ENCODE results near the gene BLTP3A. TPM values are rescaled to one million over a fixed set of nuclear protein-coding genes. Genes with fewer than 3 reads are reported as not detected.
"Not testable (repeated sequence)": the region's sequence is repeated elsewhere in the genome, so short reads cannot be mapped to it uniquely, and the experiment has no call there.

The BLTP3A gene
- polyA plus RNA-seq, 1 of the 3 experiments (the other 2 are of a cell fraction): 3.1 TPM

DNA sequence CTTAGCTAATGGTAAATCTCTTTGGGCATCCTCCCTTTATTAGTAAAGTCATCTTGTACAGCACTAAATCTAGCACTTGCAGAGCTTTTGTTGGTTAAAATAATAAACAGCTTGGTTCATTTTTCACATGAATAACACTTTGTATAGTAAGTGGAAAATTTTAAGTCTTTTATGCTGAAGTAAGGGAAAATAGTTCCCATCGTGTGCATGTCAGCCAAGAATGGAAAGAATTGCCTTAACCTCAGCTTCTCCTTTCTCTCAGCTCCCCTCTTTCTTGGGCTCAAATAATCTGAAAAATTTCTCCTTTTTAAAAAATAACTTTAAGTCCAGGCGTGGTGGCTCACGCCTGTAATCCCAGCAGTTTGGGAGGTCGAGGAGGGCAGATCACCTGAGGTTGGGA is 18.0 kb upstream of the BLTP3A start:
- Histone ChIP-seq H3K9ac (no peak overlapping the region), H3K27ac (ENCODE audit: low read depth in 2 of 2, low read length in 1 of 2) (no peak overlapping the region), H3K4me3 (ENCODE audit: low read depth in 2 of 2, low read length in 1 of 2) (no peak overlapping the region), H3K9me3 (no peaks in the 10 kb centered on the region), H3K36me3 (replicated peaks in 1 of 2; ENCODE audit: control insufficient read depth in 1 of 2, insufficient read depth in 2 of 2, low read length in 1 of 2) (peaks cover 38 to 40% of the 10 kb centered on the region in 2 experiments), H3K79me2 (ENCODE audit: insufficient read depth) (peaks cover 5% of the 10 kb centered on the region), H4K20me1 (ENCODE audit: insufficient read depth) (no peaks in the 10 kb centered on the region), H3K9me2 (no peaks in the 10 kb centered on the region), H3K27me3 (ENCODE audit: insufficient read depth) (no peaks in the 10 kb centered on the region), H2AFZ (ENCODE audit: low read depth) (no peak overlapping the region), H3K4me1 (ENCODE audit: control insufficient read depth in 1 of 2, insufficient read depth in 2 of 2, low read depth in 1 of 2, low read length in 1 of 2) (no peaks in the 10 kb centered on the region), H3K4me2 (no peak overlapping the region), H3F3A (replicated peaks; ENCODE audit: insufficient read depth) (peaks cover 14% of the 10 kb centered on the region)
- no peak for TF ChIP-seq POLR2AphosphoS5 (IDR thresholded peaks at IDR 0.05; ENCODE audit: low read depth, low read length)
- TF ChIP-seq RAD21 (IDR thresholded peaks at IDR 0.05; ENCODE audit: low read length): no peak
- no peak for TF ChIP-seq YY1 (IDR thresholded peaks at IDR 0.05; ENCODE audit: low read depth)
- no peak for TF ChIP-seq FOXM1 (IDR thresholded peaks at IDR 0.05; ENCODE audit: low read depth)
- no peak for TF ChIP-seq JUND (IDR thresholded peaks at IDR 0.05)
- TF ChIP-seq, protein P1, sequence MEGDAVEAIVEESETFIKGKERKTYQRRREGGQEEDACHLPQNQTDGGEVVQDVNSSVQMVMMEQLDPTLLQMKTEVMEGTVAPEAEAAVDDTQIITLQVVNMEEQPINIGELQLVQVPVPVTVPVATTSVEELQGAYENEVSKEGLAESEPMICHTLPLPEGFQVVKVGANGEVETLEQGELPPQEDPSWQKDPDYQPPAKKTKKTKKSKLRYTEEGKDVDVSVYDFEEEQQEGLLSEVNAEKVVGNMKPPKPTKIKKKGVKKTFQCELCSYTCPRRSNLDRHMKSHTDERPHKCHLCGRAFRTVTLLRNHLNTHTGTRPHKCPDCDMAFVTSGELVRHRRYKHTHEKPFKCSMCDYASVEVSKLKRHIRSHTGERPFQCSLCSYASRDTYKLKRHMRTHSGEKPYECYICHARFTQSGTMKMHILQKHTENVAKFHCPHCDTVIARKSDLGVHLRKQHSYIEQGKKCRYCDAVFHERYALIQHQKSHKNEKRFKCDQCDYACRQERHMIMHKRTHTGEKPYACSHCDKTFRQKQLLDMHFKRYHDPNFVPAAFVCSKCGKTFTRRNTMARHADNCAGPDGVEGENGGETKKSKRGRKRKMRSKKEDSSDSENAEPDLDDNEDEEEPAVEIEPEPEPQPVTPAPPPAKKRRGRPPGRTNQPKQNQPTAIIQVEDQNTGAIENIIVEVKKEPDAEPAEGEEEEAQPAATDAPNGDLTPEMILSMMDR (IDR thresholded peaks at IDR 0.05): no peak
- 98% methylated on average over 4 of the region's 4 CpGs for WGBS (ENCODE audit: low lambda C conversion rate)
- POLR2A ChIA-PET: no interaction called here
- CTCF ChIA-PET: no interaction called here
- no peak for DNase-seq

DNA sequence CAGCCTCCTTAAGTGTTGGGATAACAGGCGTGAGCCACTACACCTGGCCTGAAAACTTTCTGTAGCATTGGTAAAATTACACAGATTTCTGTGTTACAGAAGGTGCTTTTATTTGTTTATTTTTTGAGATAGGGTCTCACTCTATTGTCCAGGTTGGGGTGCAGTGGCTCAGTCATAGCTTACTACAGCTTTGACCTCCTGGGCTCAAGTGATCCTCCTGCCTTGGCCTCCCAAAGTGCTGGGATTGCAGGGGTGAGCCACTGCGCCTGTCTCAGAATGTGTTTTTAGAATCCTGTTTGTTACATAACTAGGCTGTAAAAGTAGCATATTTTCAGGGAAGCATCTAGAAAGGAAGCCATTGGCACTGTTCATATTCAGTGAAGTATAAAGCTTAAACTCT is 16.9 kb upstream of the BLTP3A start:
- Histone ChIP-seq H3K9me3 (no peaks in the 10 kb centered on the region), H2AFZ (ENCODE audit: low read depth) (no peak overlapping the region), H3K79me2 (ENCODE audit: insufficient read depth) (peaks cover 5% of the 10 kb centered on the region), H3K27me3 (ENCODE audit: insufficient read depth) (no peaks in the 10 kb centered on the region), H3K9ac (no peak overlapping the region), H3F3A (replicated peaks; ENCODE audit: insufficient read depth) (peaks cover 9% of the 10 kb centered on the region), H4K20me1 (ENCODE audit: insufficient read depth) (no peaks in the 10 kb centered on the region), H3K9me2 (no peaks in the 10 kb centered on the region), H3K4me2 (no peak overlapping the region), H3K4me1 (ENCODE audit: control insufficient read depth in 1 of 2, insufficient read depth in 2 of 2, low read depth in 1 of 2, low read length in 1 of 2) (no peaks in the 10 kb centered on the region), H3K4me3 (ENCODE audit: low read depth in 2 of 2, low read length in 1 of 2) (no peak overlapping the region), H3K27ac (ENCODE audit: low read depth in 2 of 2, low read length in 1 of 2) (no peak overlapping the region), H3K36me3 (replicated peaks in 1 of 2; ENCODE audit: control insufficient read depth in 1 of 2, insufficient read depth in 2 of 2, low read length in 1 of 2) (peaks cover 31 to 35% of the 10 kb centered on the region in 2 experiments)
- no peak for DNase-seq
- WGBS (ENCODE audit: low lambda C conversion rate): 100% methylated on average over 2 of the region's 2 CpGs
- TF ChIP-seq CHD2 (IDR thresholded peaks at IDR 0.05; ENCODE audit: low read length, partially characterized antibody): no peak
- TF ChIP-seq MEF2A (IDR thresholded peaks at IDR 0.05; ENCODE audit: borderline replicate concordance, low read depth): no peak
- TF ChIP-seq, protein P2, sequence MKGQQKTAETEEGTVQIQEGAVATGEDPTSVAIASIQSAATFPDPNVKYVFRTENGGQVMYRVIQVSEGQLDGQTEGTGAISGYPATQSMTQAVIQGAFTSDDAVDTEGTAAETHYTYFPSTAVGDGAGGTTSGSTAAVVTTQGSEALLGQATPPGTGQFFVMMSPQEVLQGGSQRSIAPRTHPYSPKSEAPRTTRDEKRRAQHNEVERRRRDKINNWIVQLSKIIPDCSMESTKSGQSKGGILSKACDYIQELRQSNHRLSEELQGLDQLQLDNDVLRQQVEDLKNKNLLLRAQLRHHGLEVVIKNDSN (IDR thresholded peaks at IDR 0.05; ENCODE audit: borderline replicate concordance, low read depth): no peak
- TF ChIP-seq YY1 (IDR thresholded peaks at IDR 0.05; ENCODE audit: low read depth): no peak
- TF ChIP-seq MXI1 (IDR thresholded peaks at IDR 0.05; ENCODE audit: low read depth, low read length): no peak
- TF ChIP-seq, protein P3, sequence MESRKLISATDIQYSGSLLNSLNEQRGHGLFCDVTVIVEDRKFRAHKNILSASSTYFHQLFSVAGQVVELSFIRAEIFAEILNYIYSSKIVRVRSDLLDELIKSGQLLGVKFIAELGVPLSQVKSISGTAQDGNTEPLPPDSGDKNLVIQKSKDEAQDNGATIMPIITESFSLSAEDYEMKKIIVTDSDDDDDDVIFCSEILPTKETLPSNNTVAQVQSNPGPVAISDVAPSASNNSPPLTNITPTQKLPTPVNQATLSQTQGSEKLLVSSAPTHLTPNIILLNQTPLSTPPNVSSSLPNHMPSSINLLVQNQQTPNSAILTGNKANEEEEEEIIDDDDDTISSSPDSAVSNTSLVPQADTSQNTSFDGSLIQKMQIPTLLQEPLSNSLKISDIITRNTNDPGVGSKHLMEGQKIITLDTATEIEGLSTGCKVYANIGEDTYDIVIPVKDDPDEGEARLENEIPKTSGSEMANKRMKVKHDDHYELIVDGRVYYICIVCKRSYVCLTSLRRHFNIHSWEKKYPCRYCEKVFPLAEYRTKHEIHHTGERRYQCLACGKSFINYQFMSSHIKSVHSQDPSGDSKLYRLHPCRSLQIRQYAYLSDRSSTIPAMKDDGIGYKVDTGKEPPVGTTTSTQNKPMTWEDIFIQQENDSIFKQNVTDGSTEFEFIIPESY (IDR thresholded peaks at IDR 0.05; ENCODE audit: borderline replicate concordance, low read depth): no peak
- TF ChIP-seq, protein P1 (IDR thresholded peaks at IDR 0.05): no peak
- TF ChIP-seq RCOR1 (IDR thresholded peaks at IDR 0.05; ENCODE audit: low read length): no peak
- no peak for TF ChIP-seq SIN3A (IDR thresholded peaks at IDR 0.05; ENCODE audit: borderline replicate concordance, low read depth, low read length)
- CTCF ChIA-PET: no interaction called here
- POLR2A ChIA-PET: no interaction called here

- CTCF ChIA-PET: interaction anchor here (1.1 to 1.2 kb wide), 2 partner anchors 25 to 355 kb away, joined by 3 to 6 read pairs; no protein-coding TSS in a partner anchor
- H3F3A ChIP-seq (replicated peaks; ENCODE audit: insufficient read depth): peaks cover 12% of the 10 kb centered on the region
- H3K27ac ChIP-seq (ENCODE audit: low read depth in 2 of 2, low read length in 1 of 2); POLR2A ChIA-PET; H2AFZ ChIP-seq (ENCODE audit: low read depth); H3K4me3 ChIP-seq (ENCODE audit: low read depth in 2 of 2, low read length in 1 of 2); H3K36me3 ChIP-seq (replicated peaks in 1 of 2; ENCODE audit: control insufficient read depth in 1 of 2, insufficient read depth in 2 of 2, low read length in 1 of 2); H3K27me3 ChIP-seq (ENCODE audit: insufficient read depth); H3K9me3 ChIP-seq; H3K9ac ChIP-seq; H3K4me1 ChIP-seq (ENCODE audit: control insufficient read depth in 1 of 2, insufficient read depth in 2 of 2, low read depth in 1 of 2, low read length in 1 of 2); H4K20me1 ChIP-seq (ENCODE audit: insufficient read depth); H3K4me2 ChIP-seq; H3K9me2 ChIP-seq; H3K79me2 ChIP-seq (ENCODE audit: insufficient read depth); DNase-seq: not testable (repeated sequence)
- 87% methylated on average over 9 of the region's 9 CpGs for WGBS (ENCODE audit: low lambda C conversion rate)
Measured at GRCh38 chr6:34785375-34785774, 6.5 kb upstream of the BLTP3A start.
